Upper lobe of right lung (tissue), 1 donor: ENCODE measurements around the gene MRTFB. TPM values are rescaled to one million over a fixed set of nuclear protein-coding genes. Genes with fewer than 3 reads are reported as not detected.
A peak's percentile ranks its signal among the peaks of the same experiment; 100 is the strongest.
"Not testable (repeated sequence)": the region's sequence is repeated elsewhere in the genome, so short reads cannot be mapped to it uniquely, and the experiment has no call there.

Source experiments
- ATAC-seq: fragments of 200-7000 bp; cut with Tn5 transposase; one replicate; pipeline ENCODE4 v1.9.1; 2020; ENCODE audit warnings: mild to moderate bottlenecking, moderate library complexity
- DNase-seq: peaks from one replicate; pipeline ENCODE4 v3.0.0-alpha.2; 2020
- H3K27ac ChIP-seq: fragments of 200-600 bp; one replicate; pipeline ENCODE4 v1.8.0; 2022
- H3K27me3 ChIP-seq: fragments of 200-600 bp; one replicate; pipeline ENCODE4 v1.8.0; 2022; ENCODE audit warnings: mild to moderate bottlenecking
- H3K36me3 ChIP-seq: fragments of 200-600 bp; one replicate; pipeline ENCODE4 v1.8.0; 2022
- H3K4me1 ChIP-seq: fragments of 200-600 bp; one replicate; pipeline ENCODE4 v1.8.0; 2022
- H3K4me3 ChIP-seq: fragments of 200-600 bp; one replicate; pipeline ENCODE4 v1.8.0; 2022; ENCODE audit warnings: mild to moderate bottlenecking
- H3K9me3 ChIP-seq: fragments of 200-600 bp; one replicate; pipeline ENCODE4 v1.8.0; 2022
- CTCF ChIP-seq: fragments of 200-600 bp; IDR thresholded peaks from one replicate; pipeline ENCODE4 v1.8.0; 2022; ENCODE audit warnings: antibody characterized with exemption
- intact Hi-C: fragments of 100-400 bp; cut with DNase I; formaldehyde crosslinking; loops from one replicate; pipeline ENCODE4 v1.11.0; 2022
- total RNA-seq: library from RNA; stranded (reverse); fragmentation: NEBNext Ultra II Directional; extraction: Animal tissue kit (Norgen Biotek cat#: 25700); gene quantifications from one replicate; pipeline ENCODE4 v1.2.1, GENCODE V29; 2021
- donor health status: DM: no; HTN: yes; CAD: no; lungs with severe emphysema.

Gene MRTFB
- total RNA-seq, 1 donor from 2014 or later: 54.7 TPM

GRCh38 chr16:14177704-14178103 is 106.6 kb downstream of the MRTFB start:
- H3K9me3 ChIP-seq: no peaks in the 10 kb centered on the region
- intact Hi-C loops: no loop called here
- H3K27me3 ChIP-seq: no peaks in the 10 kb centered on the region
- no peak overlapping the region for H3K4me3 ChIP-seq
- ATAC-seq: no peak
- no peak for TF ChIP-seq CTCF
- peaks cover 6% of the 10 kb centered on the region for H3K4me1 ChIP-seq
- H3K27ac ChIP-seq: no peak overlapping the region
- no peak for DNase-seq
- no peaks in the 10 kb centered on the region for H3K36me3 ChIP-seq

GRCh38 chr16:14179116-14179515 is 108.0 kb downstream of the MRTFB start:
- Histone ChIP-seq H3K36me3 (no peaks in the 10 kb centered on the region), H3K4me3 (no peak overlapping the region), H3K4me1 (peaks cover 6% of the 10 kb centered on the region), H3K27ac (no peak overlapping the region), H3K9me3 (no peaks in the 10 kb centered on the region), H3K27me3 (no peaks in the 10 kb centered on the region)
- ATAC-seq: no peak
- intact Hi-C loops: no loop called here
- TF ChIP-seq CTCF: no peak
- DNase-seq: no peak

GRCh38 chr16:14180481-14180944 is 109.4 kb downstream of the MRTFB start:
- no peak overlapping the region for H3K4me3 ChIP-seq
- no peaks in the 10 kb centered on the region for H3K36me3 ChIP-seq
- no peak overlapping the region for H3K27ac ChIP-seq
- H3K4me1 ChIP-seq: peaks cover 17% of the 10 kb centered on the region
- TF ChIP-seq CTCF: no peak
- DNase-seq (no peak), ATAC-seq (peak; percentile 69)
- intact Hi-C loops: no loop called here
- no peaks in the 10 kb centered on the region for H3K9me3 ChIP-seq
- no peaks in the 10 kb centered on the region for H3K27me3 ChIP-seq

- intact Hi-C loops: no loop called here
- H3K27ac ChIP-seq: no peak overlapping the region
- TF ChIP-seq CTCF: no peak
- no peaks in the 10 kb centered on the region for H3K27me3 ChIP-seq
- ATAC-seq (peak; percentile 55), DNase-seq (no peak)
- H3K4me1 ChIP-seq: peaks cover 18% of the 10 kb centered on the region
- H3K4me3 ChIP-seq: no peak overlapping the region
- no peaks in the 10 kb centered on the region for H3K36me3 ChIP-seq
- no peaks in the 10 kb centered on the region for H3K9me3 ChIP-seq
Measured at GRCh38 chr16:14181371-14182050, 110.4 kb downstream of the MRTFB start.

GRCh38 chr16:14182999-14183398 is 111.9 kb downstream of the MRTFB start:
- Histone ChIP-seq H3K27me3 (no peaks in the 10 kb centered on the region), H3K4me3 (no peak overlapping the region), H3K27ac (no peak overlapping the region), H3K4me1 (peaks cover 18% of the 10 kb centered on the region), H3K36me3 (no peaks in the 10 kb centered on the region), H3K9me3 (no peaks in the 10 kb centered on the region)
- intact Hi-C loops: no loop called here
- no peak for DNase-seq
- no peak for ATAC-seq
- TF ChIP-seq CTCF: no peak

GRCh38 chr16:14183962-14184361 is 112.8 kb downstream of the MRTFB start:
- not testable (repeated sequence) for ATAC-seq

More at GRCh38 chr16:14183962-14184361, 112.8 kb downstream of the MRTFB start:
- H3K27ac ChIP-seq, H3K27me3 ChIP-seq, H3K9me3 ChIP-seq, DNase-seq, H3K36me3 ChIP-seq, intact Hi-C loops, H3K4me3 ChIP-seq: not testable (repeated sequence)
- H3K4me1 ChIP-seq: peaks cover 18% of the 10 kb centered on the region
